Omental fat pad (tissue), 4 donors: ENCODE measurements around the gene CUBN. TPM values are rescaled to one million over a fixed set of nuclear protein-coding genes. Genes with fewer than 3 reads are reported as not detected.

Experiments
- ATAC-seq: fragments of 150-250 bp; one replicate; pipeline ENCODE4 v1.9.1; 2016; ENCODE audit warnings: mild to moderate bottlenecking, moderate library complexity; ENCODE audit not compliant: low FRiP score
- DNase-seq: peaks from one replicate; pipeline ENCODE4 v3.0.0-alpha.2; 2019; ENCODE audit warnings: low spot score
- CTCF ChIP-seq, 3 donors: fragments of 450-650 bp; IDR thresholded peaks; one replicate each; pipeline ENCODE4 v1.5.1; 2016 to 2017; ENCODE audit warnings: antibody characterized with exemption in 3 of 3, mild to moderate bottlenecking in 3 of 3, moderate library complexity in 2 of 3
- total RNA-seq, 4 donors: library from RNA; depleted of rRNA; stranded (reverse); fragments of >200 nt; gene quantifications; one replicate each; pipeline ENCODE4 v1.1.0, GENCODE V29; 2016

Gene CUBN
- total RNA-seq, 4 donors from 2014 or later = 1.6 to 4.5 (median 2.2) TPM

- DNase-seq (no peak), ATAC-seq (no peak)
- TF ChIP-seq CTCF (IDR thresholded peaks at IDR 0.05) = no peak
These were observed 335.6 kb downstream of the CUBN start for GRCh38 chr10:16794005-16794404.

GRCh38 chr10:16792675-16793074 is 336.9 kb downstream of the CUBN start:
- ATAC-seq (no peak), DNase-seq (no peak)
- TF ChIP-seq CTCF (IDR thresholded peaks at IDR 0.05) = no peak

- TF ChIP-seq CTCF (IDR thresholded peaks at IDR 0.05) = no peak
- no peak for ATAC-seq
- DNase-seq = no peak
These were observed 339.8 kb downstream of the CUBN start for GRCh38 chr10:16789765-16790164.

GRCh38 chr10:16789261-16789660 is 340.4 kb downstream of the CUBN start:
- no peak for TF ChIP-seq CTCF (IDR thresholded peaks at IDR 0.05)
- no peak for DNase-seq
- ATAC-seq = no peak

GRCh38 chr10:16788778-16789177 is 340.8 kb downstream of the CUBN start:
- TF ChIP-seq CTCF (IDR thresholded peaks at IDR 0.05) = no peak
- no peak for DNase-seq
- ATAC-seq = no peak

GRCh38 chr10:16788125-16788524 is 341.5 kb downstream of the CUBN start:
- DNase-seq (no peak), ATAC-seq (no peak)
- TF ChIP-seq CTCF (IDR thresholded peaks at IDR 0.05) = no peak

- no peak for TF ChIP-seq CTCF (IDR thresholded peaks at IDR 0.05)
These were observed 342.2 kb downstream of the CUBN start for GRCh38 chr10:16787361-16787791.

More at GRCh38 chr10:16787361-16787791, 342.2 kb downstream of the CUBN start:
- ATAC-seq (no peak), DNase-seq (no peak)
